HCT116 (cell line): Measurements from ENCODE around the gene TMTC1.

Source experiments
- EZH2 ChIP-seq: fragments of 200-600 bp; sonication (generic); IDR thresholded peaks from 2 replicates; pipeline ENCODE4 v1.6.1; 2017; ENCODE audit warnings: antibody characterized with exemption, mixed run types
- EZH2phosphoT487 ChIP-seq: fragments of 200-600 bp; IDR thresholded peaks from 2 replicates; pipeline ENCODE4 v1.6.1; 2018; ENCODE audit warnings: antibody characterized with exemption, borderline replicate concordance
- TF ChIP-seq, protein P1 (sequence below), 3 experiments: fragments of 200-600 bp in 1 of 3; sonication (generic) in 1 of 3; IDR thresholded peaks in 2 of 3; conservative IDR thresholded peaks in 1 of 3; 2 replicates each; pipeline ENCODE4 v1.5.1; 2012 to 2017; ENCODE audit warnings: low read depth in 2 of 3, low read length in 2 of 3, antibody characterized with exemption in 1 of 3, borderline replicate concordance in 1 of 3, control low read depth in 1 of 3, mild to moderate bottlenecking in 1 of 3, mixed read lengths in 1 of 3, mixed run types in 1 of 3, moderate library complexity in 1 of 3; ENCODE audit not compliant: insufficient read depth in 1 of 3

DNA sequence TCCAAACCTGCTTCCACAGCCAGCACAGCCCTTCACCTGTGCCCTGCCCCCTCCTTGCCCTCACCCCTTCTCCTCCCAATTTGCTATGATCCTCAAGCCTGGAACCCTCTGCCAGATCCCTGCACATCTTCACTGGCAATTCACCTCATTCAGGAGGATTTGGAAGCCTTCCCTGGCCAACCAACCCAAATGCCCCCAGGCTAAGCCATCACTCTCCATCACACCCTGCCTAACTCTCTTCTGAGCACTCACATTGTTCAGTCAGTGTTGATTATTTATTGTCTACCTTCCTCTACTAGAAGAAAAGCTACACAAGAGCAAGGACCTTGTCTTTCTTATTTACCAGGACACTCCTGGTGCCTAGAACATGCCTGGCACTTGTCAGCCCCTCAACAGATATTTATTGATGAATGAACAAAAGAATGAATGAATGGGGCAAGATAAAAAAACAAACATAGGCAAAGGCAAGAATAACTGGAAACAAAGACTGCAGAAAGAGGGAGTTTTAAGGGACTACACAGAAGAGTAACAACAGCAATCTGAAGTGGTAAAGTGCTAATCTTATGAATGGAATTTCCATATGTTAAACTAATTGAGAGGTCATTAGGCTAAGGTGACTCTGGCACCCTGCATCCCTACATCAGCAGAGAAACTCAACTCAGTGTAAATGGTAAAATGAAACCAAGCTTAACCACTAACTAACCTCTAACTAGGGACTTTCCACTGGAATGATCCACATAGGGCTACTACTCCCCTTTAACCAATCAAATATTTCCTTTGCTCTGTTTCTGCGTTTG is 33.4 kb downstream of the TMTC1 start:
- TF ChIP-seq EZH2phosphoT487 = no peak
- TF ChIP-seq, protein P1, sequence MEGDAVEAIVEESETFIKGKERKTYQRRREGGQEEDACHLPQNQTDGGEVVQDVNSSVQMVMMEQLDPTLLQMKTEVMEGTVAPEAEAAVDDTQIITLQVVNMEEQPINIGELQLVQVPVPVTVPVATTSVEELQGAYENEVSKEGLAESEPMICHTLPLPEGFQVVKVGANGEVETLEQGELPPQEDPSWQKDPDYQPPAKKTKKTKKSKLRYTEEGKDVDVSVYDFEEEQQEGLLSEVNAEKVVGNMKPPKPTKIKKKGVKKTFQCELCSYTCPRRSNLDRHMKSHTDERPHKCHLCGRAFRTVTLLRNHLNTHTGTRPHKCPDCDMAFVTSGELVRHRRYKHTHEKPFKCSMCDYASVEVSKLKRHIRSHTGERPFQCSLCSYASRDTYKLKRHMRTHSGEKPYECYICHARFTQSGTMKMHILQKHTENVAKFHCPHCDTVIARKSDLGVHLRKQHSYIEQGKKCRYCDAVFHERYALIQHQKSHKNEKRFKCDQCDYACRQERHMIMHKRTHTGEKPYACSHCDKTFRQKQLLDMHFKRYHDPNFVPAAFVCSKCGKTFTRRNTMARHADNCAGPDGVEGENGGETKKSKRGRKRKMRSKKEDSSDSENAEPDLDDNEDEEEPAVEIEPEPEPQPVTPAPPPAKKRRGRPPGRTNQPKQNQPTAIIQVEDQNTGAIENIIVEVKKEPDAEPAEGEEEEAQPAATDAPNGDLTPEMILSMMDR (IDR thresholded peaks at IDR 0.05 in 2 of 3, conservative IDR thresholded peaks at IDR 0.05 in 1 of 3; ENCODE audit: borderline replicate concordance in 1 of 3, insufficient read depth in 1 of 3, low read depth in 2 of 3, low read length in 2 of 3) = no peak
- no peak for TF ChIP-seq EZH2
